Cardiac muscle cell (in vitro differentiated cells and primary cell): Measurements from ENCODE around the gene MAFF. TPM values are rescaled to one million over a fixed set of nuclear protein-coding genes. Genes with fewer than 3 reads are reported as not detected.

Experiments
- DNase-seq, 2 donors: peaks; one replicate each; pipeline versions ENCODE4 v3.0.0 to v3.0.0-alpha.2; 2010 to 2017; ENCODE audit warnings: low read depth in 1 of 2, low spot score in 1 of 2
- H3K27ac ChIP-seq: fragments of 200-600 bp; sonication (generic); 2 replicates; pipeline ENCODE4 v1.5.1; 2016
- H3K27me3 ChIP-seq: fragments of 200-600 bp; sonication (generic); 2 replicates; pipeline ENCODE4 v1.6.0; 2016; ENCODE audit warnings: control low read depth
- H3K36me3 ChIP-seq: fragments of 200-600 bp; sonication (generic); 2 replicates; pipeline ENCODE4 v1.5.1; 2016; ENCODE audit warnings: control low read depth
- H3K4me1 ChIP-seq: fragments of 200-600 bp; sonication (generic); 2 replicates; pipeline ENCODE4 v1.8.1; 2017; ENCODE audit warnings: low read depth, mild to moderate bottlenecking, mixed run types
- H3K4me3 ChIP-seq: fragments of 200-600 bp; sonication (generic); 2 replicates; pipeline ENCODE4 v1.5.1; 2016; ENCODE audit warnings: mild to moderate bottlenecking
- H3K9me3 ChIP-seq: fragments of 200-600 bp; sonication (generic); 2 replicates; pipeline ENCODE4 v1.5.1; 2017; ENCODE audit warnings: low read depth, mild to moderate bottlenecking, control low read depth
- CTCF ChIP-seq: IDR thresholded peaks from 2 replicates; pipeline ENCODE4 v1.5.1; 2012; ENCODE audit warnings: low read depth, mild to moderate bottlenecking, low read length
- polyA plus RNA-seq: library from polyadenylated mRNA; unstranded; fragments of >200 nt; fragmentation: Nextera tagmentation; extraction: Ambion mirVana; gene quantifications from 2 replicates; pipeline ENCODE4 v1.2.1, GENCODE V29; 2016
- total RNA-seq: library from RNA; depleted of rRNA; stranded (reverse); fragments of >200 nt; gene quantifications from 2 replicates; pipeline ENCODE4 v1.2.3, GENCODE V29; 2016

MAFF gene
- total and polyA plus RNA-seq, 2 experiments from 2014 or later = 4.1 to 4.3 TPM

GRCh38 chr22:38193580-38193979, 8.2 kb upstream of the MAFF start:
- DNase-seq = peak in 1 of 2 donors; percentile 69
- H3K9me3 ChIP-seq = no peaks in the 10 kb centered on the region
- no peak overlapping the region for H3K27ac ChIP-seq
- no peaks in the 10 kb centered on the region for H3K27me3 ChIP-seq
- H3K4me1 ChIP-seq = peaks cover 5% of the 10 kb centered on the region
- no peak overlapping the region for H3K4me3 ChIP-seq
- no peaks in the 10 kb centered on the region for H3K36me3 ChIP-seq
- TF ChIP-seq CTCF = no peak

GRCh38 chr22:38196791-38197419, 4.9 kb upstream of the MAFF start:
- no peak overlapping the region for H3K4me3 ChIP-seq
- H3K4me1 ChIP-seq = peaks cover 5% of the 10 kb centered on the region
- DNase-seq = no peak
- H3K36me3 ChIP-seq = no peaks in the 10 kb centered on the region
- H3K27ac ChIP-seq = no peak overlapping the region
- TF ChIP-seq CTCF = no peak
- H3K9me3 ChIP-seq = no peaks in the 10 kb centered on the region
- no peaks in the 10 kb centered on the region for H3K27me3 ChIP-seq

GRCh38 chr22:38199826-38200559, 1.8 kb upstream of the MAFF start:
- no peaks in the 10 kb centered on the region for H3K9me3 ChIP-seq
- H3K27ac ChIP-seq = no peak overlapping the region
- no peak for DNase-seq
- H3K4me3 ChIP-seq = no peak overlapping the region
- peaks cover 8% of the 10 kb centered on the region for H3K27me3 ChIP-seq
- H3K36me3 ChIP-seq = no peaks in the 10 kb centered on the region
- TF ChIP-seq CTCF = no peak
- H3K4me1 ChIP-seq = no peaks in the 10 kb centered on the region

- no peaks in the 10 kb centered on the region for H3K4me1 ChIP-seq
- H3K36me3 ChIP-seq = no peaks in the 10 kb centered on the region
- no peak for TF ChIP-seq CTCF
- DNase-seq = no peak
- peak overlapping the region; percentile 57 for H3K4me3 ChIP-seq
- H3K9me3 ChIP-seq = no peaks in the 10 kb centered on the region
- H3K27me3 ChIP-seq = peaks cover 8% of the 10 kb centered on the region
- H3K27ac ChIP-seq = no peak overlapping the region
Observed at GRCh38 chr22:38201371-38201710, 453 bp upstream of the MAFF start.

- Histone ChIP-seq H3K36me3 (no peaks in the 10 kb centered on the region), H3K4me3 (peak overlapping the region; percentile 57), H3K27me3 (peaks cover 8% of the 10 kb centered on the region), H3K9me3 (no peaks in the 10 kb centered on the region), H3K4me1 (no peaks in the 10 kb centered on the region), H3K27ac (peak overlapping the region; percentile 82)
- TF ChIP-seq CTCF = no peak
- DNase-seq = peak; percentile 78 to 94
Observed at GRCh38 chr22:38202437-38203089, 769 bp downstream of the MAFF start.
